KBM-7 (cell line): ENCODE measurements around the gene TCFL5.
"Not testable (repeated sequence)": the region's sequence is repeated elsewhere in the genome, so short reads cannot be mapped to it uniquely, and the experiment has no call there.

ENCODE experiments used
- DNase-seq: peaks from one replicate; pipeline ENCODE4 v3.0.0-alpha.2; 2015
- in situ Hi-C: fragments of 300-500 bp; cut with MboI; formaldehyde crosslinking; loops from 2 replicates; pipeline ENCODE4 v1.14.3; 2020; ENCODE audit warnings: low sequenced_read_pairs, low pct_unique_long_range_greater_than_20kb, mixed read lengths

TCFL5 gene

GRCh38 chr20:62884556-62884955 lies 22.9 kb upstream of the TCFL5 start:
- in situ Hi-C loops = no loop called here
- no peak for DNase-seq

- no peak for DNase-seq
- in situ Hi-C loops = no loop called here
These were observed 20.8 kb upstream of the TCFL5 start for GRCh38 chr20:62882426-62882825.

- in situ Hi-C loops = no loop called here
These were observed 20.2 kb upstream of the TCFL5 start for GRCh38 chr20:62881662-62882395.

GRCh38 chr20:62880935-62881661 lies 19.5 kb upstream of the TCFL5 start:
- DNase-seq = no peak
- in situ Hi-C loops = no loop called here

More at GRCh38 chr20:62881662-62882395, 20.2 kb upstream of the TCFL5 start:
- no peak for DNase-seq

GRCh38 chr20:62880147-62880934 lies 18.7 kb upstream of the TCFL5 start:
- in situ Hi-C loops = no loop called here
- DNase-seq = no peak

GRCh38 chr20:62879275-62880146 lies 17.9 kb upstream of the TCFL5 start:
- no peak for DNase-seq
- in situ Hi-C loops = no loop called here

GRCh38 chr20:62878244-62879038 lies 16.8 kb upstream of the TCFL5 start:
- no peak for DNase-seq
- in situ Hi-C loops = no loop called here

- DNase-seq = no peak
- in situ Hi-C loops = no loop called here
These were observed 15.5 kb upstream of the TCFL5 start for GRCh38 chr20:62876902-62877816.

- in situ Hi-C loops = no loop called here
- no peak for DNase-seq
These were observed 14.9 kb upstream of the TCFL5 start for GRCh38 chr20:62876501-62876901.

- in situ Hi-C loops = no loop called here
- DNase-seq = peak; percentile 30
These were observed 14.1 kb upstream of the TCFL5 start for GRCh38 chr20:62875419-62876361.

- in situ Hi-C loops = no loop called here
- DNase-seq = no peak
These were observed 13.3 kb upstream of the TCFL5 start for GRCh38 chr20:62874964-62875344.

- peak; percentile 67 for DNase-seq
- in situ Hi-C loops = not testable (repeated sequence)
These were observed 12.0 kb upstream of the TCFL5 start for GRCh38 chr20:62873681-62874031.

GRCh38 chr20:62873280-62873679 lies 11.7 kb upstream of the TCFL5 start:
- DNase-seq = no peak
- in situ Hi-C loops = no loop called here

GRCh38 chr20:62872862-62873261 lies 11.2 kb upstream of the TCFL5 start:
- DNase-seq = no peak
- in situ Hi-C loops = no loop called here

- no peak for DNase-seq
- in situ Hi-C loops = no loop called here
These were observed 10.7 kb upstream of the TCFL5 start for GRCh38 chr20:62872184-62872847.

GRCh38 chr20:62864207-62864606 lies 2.6 kb upstream of the TCFL5 start:
- in situ Hi-C loops = no loop called here

More at GRCh38 chr20:62864207-62864606, 2.6 kb upstream of the TCFL5 start:
- no peak for DNase-seq
